ENCODE data around the gene DNAJB12. TPM values are rescaled to one million over a fixed set of nuclear protein-coding genes. Genes with fewer than 3 reads are reported as not detected.
A peak's percentile ranks its signal among the peaks of the same experiment; 100 is the strongest.
"Not testable (repeated sequence)": the region's sequence is repeated elsewhere in the genome, so short reads cannot be mapped to it uniquely, and the experiment has no call there.

The DNAJB12 gene
- 10 to 100 TPM; 10.5 to 28.9 (median 20.3) TPM for total RNA-seq

- WGBS, 10 experiments, result 0 to 4% (median 0%) methylated on average over 2 to 13 of the region's 74 CpGs; no CpG with 5 or more reads in 3 of the 10 experiments
- in situ Hi-C loops (cut with MboI; ENCODE audit: low pct_unique_long_range_greater_than_20kb in 2 of 9, low sequenced_read_pairs in 9 of 9, unreplicated experiment in 9 of 9), result loop anchor here in 5 of 9 experiments (25.0 kb wide), 3 partner anchors 333 to 708 kb away; partner anchors contain the start of gene MCU (in 1 of the 5)
These were observed at the start of gene DNAJB12 for GRCh38 chr10:72354356-72355213. Gene DNAJB12 (minus strand): TSS chr10:72354919. CDS start chr10:72354897, 22 bp downstream.

GRCh38 chr10:72395581-72395980, 40.9 kb upstream of the DNAJB12 start:
- H3K4me1 ChIP-seq (replicated peaks in 1 of 2); in situ Hi-C loops (cut with MboI; ENCODE audit: low pct_unique_long_range_greater_than_20kb in 2 of 9, low sequenced_read_pairs in 9 of 9, unreplicated experiment in 9 of 9); H3K4me3 ChIP-seq: not testable (repeated sequence)
- WGBS, 10 experiments, result 29 to 100% (median 50%) methylated on average over 2 to 3 of the region's 3 CpGs; no CpG with 5 or more reads in 5 of the 10 experiments
- peak in 6 of 8 experiments; percentile 43 to 89 (median 76) for ATAC-seq (replicated peaks in 6 of 8)
- peak overlapping the region in 1 of 2 donors; percentile 45 for H3K27ac ChIP-seq

More at GRCh38 chr10:72354356-72355213, at the start of gene DNAJB12:
- H3K27ac ChIP-seq, result peak within 1 kb of the TSS; percentile 99
- peak; percentile 71 to 90 (median 86) for ATAC-seq (replicated peaks in 6 of 8)
- peaks cover 7 to 9% of the 10 kb centered on the region in 2 donors for H3K4me1 ChIP-seq (replicated peaks in 1 of 2)
- H3K4me3 ChIP-seq, result peak within 1 kb of the TSS; percentile 93 to 100 (median 98)

- H3K4me3 ChIP-seq, result no peak overlapping the region
- no peak overlapping the region for H3K27ac ChIP-seq
- H3K4me1 ChIP-seq (replicated peaks in 1 of 2), result peaks cover 11 to 12% of the 10 kb centered on the region in 2 donors
- in situ Hi-C loops (cut with MboI; ENCODE audit: low pct_unique_long_range_greater_than_20kb in 2 of 9, low sequenced_read_pairs in 9 of 9, unreplicated experiment in 9 of 9), result no loop called here
- no peak for ATAC-seq (replicated peaks in 6 of 8)
- 67 to 88% (median 83%) methylated on average over 1 of the region's 1 CpG; no CpG with 5 or more reads in 5 of the 10 experiments for WGBS, 10 experiments
These were observed 37.9 kb upstream of the DNAJB12 start for GRCh38 chr10:72392571-72392970.

GRCh38 chr10:72390764-72391163, 36.0 kb upstream of the DNAJB12 start:
- Histone ChIP-seq H3K27ac (no peak overlapping the region), H3K4me1 (replicated peaks in 1 of 2) (peaks cover 8 to 9% of the 10 kb centered on the region in 2 donors), H3K4me3 (no peak overlapping the region)
- peak in 1 of 8 experiments; percentile 73 for ATAC-seq (replicated peaks in 6 of 8)
- in situ Hi-C loops (cut with MboI; ENCODE audit: low pct_unique_long_range_greater_than_20kb in 2 of 9, low sequenced_read_pairs in 9 of 9, unreplicated experiment in 9 of 9), result no loop called here
- 40 to 100% (median 96%) methylated on average over 1 to 2 of the region's 2 CpGs; no CpG with 5 or more reads in 6 of the 10 experiments for WGBS, 10 experiments

DNA sequence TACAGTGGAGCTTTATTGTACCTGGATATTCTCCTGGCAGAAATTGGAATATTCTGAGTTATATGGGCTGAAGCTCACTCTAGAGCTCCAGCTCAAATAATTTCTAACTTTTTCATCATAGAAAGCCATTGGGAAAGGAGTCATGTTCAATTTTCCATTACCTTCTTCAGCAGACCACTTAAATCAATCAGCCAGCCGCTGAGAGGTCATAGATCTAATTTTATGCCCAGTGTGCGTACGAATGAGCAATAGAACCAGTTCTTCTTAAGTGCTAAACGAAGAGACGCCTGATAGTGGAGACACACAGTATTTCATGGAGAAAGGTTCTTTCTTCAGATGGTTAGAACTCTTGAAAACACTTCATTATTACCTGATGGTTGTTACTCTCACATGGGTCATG, 35.0 kb upstream of the DNAJB12 start:
- H3K27ac ChIP-seq, result no peak overlapping the region
- ATAC-seq (replicated peaks in 6 of 8), result no peak
- in situ Hi-C loops (cut with MboI; ENCODE audit: low pct_unique_long_range_greater_than_20kb in 2 of 9, low sequenced_read_pairs in 9 of 9, unreplicated experiment in 9 of 9), result no loop called here

DNA sequence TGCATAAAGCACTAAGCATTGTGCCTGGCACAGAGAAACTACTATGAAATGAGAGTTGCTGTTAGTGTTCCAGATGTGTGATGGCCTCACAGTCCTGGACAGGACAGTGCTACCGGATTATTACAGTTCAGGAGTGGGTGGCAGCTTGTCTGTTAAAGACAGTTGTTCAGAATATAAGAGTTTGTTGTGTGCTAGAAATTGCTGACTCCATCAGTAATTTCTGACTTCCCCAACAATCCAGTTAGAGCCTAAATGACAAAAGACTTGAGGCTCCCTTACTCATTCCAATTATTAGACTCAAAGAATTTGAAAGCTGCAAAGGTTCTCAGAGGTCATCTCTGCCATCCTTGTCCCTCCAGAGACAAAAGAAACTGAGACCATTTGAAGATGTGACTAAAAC, 34.3 kb upstream of the DNAJB12 start:
- Histone ChIP-seq H3K4me3 (no peak overlapping the region), H3K27ac (no peak overlapping the region), H3K4me1 (replicated peaks in 1 of 2) (peaks cover 3 to 6% of the 10 kb centered on the region in 2 donors)
- no peak for ATAC-seq (replicated peaks in 6 of 8)
- in situ Hi-C loops (cut with MboI; ENCODE audit: low pct_unique_long_range_greater_than_20kb in 2 of 9, low sequenced_read_pairs in 9 of 9, unreplicated experiment in 9 of 9), result no loop called here
- WGBS, 10 experiments, result 80 to 100% (median 90%) methylated on average over 1 of the region's 1 CpG; no CpG with 5 or more reads in 7 of the 10 experiments

More for the DNA sequence above, 35.0 kb upstream of the DNAJB12 start:
- WGBS, 10 experiments, result 82 to 100% (median 93%) methylated on average over 2 to 5 of the region's 5 CpGs
- Histone ChIP-seq H3K4me3 (no peak overlapping the region), H3K4me1 (replicated peaks in 1 of 2) (peaks cover 3 to 6% of the 10 kb centered on the region in 2 donors)

- ATAC-seq (replicated peaks in 6 of 8), result no peak
- no peak overlapping the region for H3K27ac ChIP-seq
- in situ Hi-C loops (cut with MboI; ENCODE audit: low pct_unique_long_range_greater_than_20kb in 2 of 9, low sequenced_read_pairs in 9 of 9, unreplicated experiment in 9 of 9), result no loop called here
- WGBS, 10 experiments, result 82 to 100% (median 100%) methylated on average over 1 to 5 of the region's 5 CpGs; no CpG with 5 or more reads in 1 of the 10 experiments
- no peak overlapping the region for H3K4me3 ChIP-seq
- peaks cover 3 to 6% of the 10 kb centered on the region in 2 donors for H3K4me1 ChIP-seq (replicated peaks in 1 of 2)
These were observed 33.3 kb upstream of the DNAJB12 start for GRCh38 chr10:72388062-72388461.

- Histone ChIP-seq H3K4me1 (replicated peaks in 1 of 2) (peaks cover 3 to 6% of the 10 kb centered on the region in 2 donors), H3K27ac (no peak overlapping the region), H3K4me3 (no peak overlapping the region)
- 13 to 100% (median 62%) methylated on average over 1 to 3 of the region's 3 CpGs; no CpG with 5 or more reads in 1 of the 10 experiments for WGBS, 10 experiments
- peak in 1 of 8 experiments; percentile 45 for ATAC-seq (replicated peaks in 6 of 8)
- in situ Hi-C loops (cut with MboI; ENCODE audit: low pct_unique_long_range_greater_than_20kb in 2 of 9, low sequenced_read_pairs in 9 of 9, unreplicated experiment in 9 of 9), result no loop called here
These were observed 32.3 kb upstream of the DNAJB12 start for GRCh38 chr10:72386916-72387586.

DNA sequence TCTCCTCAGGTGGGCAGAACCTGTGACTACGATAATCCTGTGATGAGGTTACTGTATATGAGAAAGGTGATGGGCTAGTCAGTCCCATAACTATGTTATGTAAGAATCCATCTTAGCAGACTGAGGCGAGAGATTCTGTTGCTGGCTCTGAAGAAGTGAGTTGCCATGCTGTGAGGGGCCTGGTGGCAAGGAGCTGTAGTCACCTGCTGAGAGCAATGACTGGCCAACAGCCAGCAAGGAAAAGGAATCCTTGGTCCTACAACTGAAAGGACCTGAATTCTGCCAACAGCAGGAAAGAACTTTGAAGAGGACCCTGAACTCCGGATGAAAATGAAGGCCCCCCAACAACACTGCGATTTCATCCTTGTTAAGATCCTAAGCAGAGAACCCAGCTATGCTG, 31.0 kb upstream of the DNAJB12 start:
- no peak for ATAC-seq (replicated peaks in 6 of 8)
- no peak overlapping the region for H3K4me3 ChIP-seq
- in situ Hi-C loops (cut with MboI; ENCODE audit: low pct_unique_long_range_greater_than_20kb in 2 of 9, low sequenced_read_pairs in 9 of 9, unreplicated experiment in 9 of 9), result no loop called here
- WGBS, 10 experiments, result 75 to 100% (median 94%) methylated on average over 1 to 4 of the region's 4 CpGs; no CpG with 5 or more reads in 1 of the 10 experiments
- H3K27ac ChIP-seq, result no peak overlapping the region
- H3K4me1 ChIP-seq (replicated peaks in 1 of 2), result peaks cover 3 to 6% of the 10 kb centered on the region in 2 donors

- ATAC-seq (replicated peaks in 6 of 8); H3K4me3 ChIP-seq; H3K4me1 ChIP-seq (replicated peaks in 1 of 2); H3K27ac ChIP-seq; in situ Hi-C loops (cut with MboI; ENCODE audit: low pct_unique_long_range_greater_than_20kb in 2 of 9, low sequenced_read_pairs in 9 of 9, unreplicated experiment in 9 of 9): not testable (repeated sequence)
- 67 to 95% (median 85%) methylated on average over 1 to 4 of the region's 7 CpGs; no CpG with 5 or more reads in 4 of the 10 experiments for WGBS, 10 experiments
These were observed 30.3 kb upstream of the DNAJB12 start for GRCh38 chr10:72384982-72385381.

DNA sequence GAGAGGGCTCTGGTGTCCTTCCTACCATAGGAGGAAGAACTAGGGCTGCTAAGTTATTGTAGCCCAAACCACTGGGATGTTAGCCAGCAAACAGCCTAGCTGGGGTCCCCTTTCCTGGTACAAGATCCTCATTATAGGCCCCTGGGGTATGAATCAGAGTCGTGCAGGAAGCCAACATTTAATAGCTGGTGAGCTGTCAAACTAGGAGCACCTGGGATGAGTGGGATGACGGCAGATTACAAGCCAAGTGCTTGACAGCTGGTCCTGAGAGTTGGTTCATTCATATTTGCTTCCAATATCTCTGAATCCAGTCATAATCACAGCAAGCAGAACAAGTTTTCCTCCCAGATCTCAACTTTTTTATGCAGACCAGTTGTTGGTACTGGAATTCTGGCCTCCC, 25.1 kb upstream of the DNAJB12 start:
- in situ Hi-C loops (cut with MboI; ENCODE audit: low pct_unique_long_range_greater_than_20kb in 2 of 9, low sequenced_read_pairs in 9 of 9, unreplicated experiment in 9 of 9), result no loop called here
- WGBS, 10 experiments, result 80 to 100% (median 91%) methylated on average over 1 to 2 of the region's 2 CpGs; no CpG with 5 or more reads in 6 of the 10 experiments
- Histone ChIP-seq H3K27ac (no peak overlapping the region), H3K4me3 (no peak overlapping the region), H3K4me1 (replicated peaks in 1 of 2) (peaks cover 0 to 3% of the 10 kb centered on the region in 2 donors)
- ATAC-seq (replicated peaks in 6 of 8), result no peak

DNA sequence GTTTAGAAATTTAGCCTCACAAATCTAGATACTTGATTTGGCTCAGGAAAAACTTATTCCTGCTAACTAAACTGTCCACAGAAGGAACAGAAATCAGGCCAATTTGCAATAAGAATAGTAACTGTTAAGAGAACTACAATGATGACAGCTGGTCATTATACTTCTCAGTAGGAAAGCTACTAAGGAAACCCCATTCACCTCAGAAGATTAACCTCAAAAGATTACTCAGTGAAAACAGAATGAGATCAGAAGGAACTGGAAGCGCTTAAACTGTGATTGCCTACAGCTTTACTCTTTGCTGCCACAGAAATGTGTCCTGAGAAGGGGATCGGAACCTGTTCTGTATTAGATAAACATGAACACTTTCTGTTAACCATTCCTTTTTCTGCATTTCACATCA, 24.3 kb upstream of the DNAJB12 start:
- Histone ChIP-seq H3K4me1 (replicated peaks in 1 of 2) (peaks cover 0 to 3% of the 10 kb centered on the region in 2 donors), H3K27ac (no peak overlapping the region), H3K4me3 (no peak overlapping the region)
- in situ Hi-C loops (cut with MboI; ENCODE audit: low pct_unique_long_range_greater_than_20kb in 2 of 9, low sequenced_read_pairs in 9 of 9, unreplicated experiment in 9 of 9), result no loop called here
- WGBS, 10 experiments, result 83 to 100% (median 100%) methylated on average over 1 to 2 of the region's 2 CpGs; no CpG with 5 or more reads in 3 of the 10 experiments
- no peak for ATAC-seq (replicated peaks in 6 of 8)

DNA sequence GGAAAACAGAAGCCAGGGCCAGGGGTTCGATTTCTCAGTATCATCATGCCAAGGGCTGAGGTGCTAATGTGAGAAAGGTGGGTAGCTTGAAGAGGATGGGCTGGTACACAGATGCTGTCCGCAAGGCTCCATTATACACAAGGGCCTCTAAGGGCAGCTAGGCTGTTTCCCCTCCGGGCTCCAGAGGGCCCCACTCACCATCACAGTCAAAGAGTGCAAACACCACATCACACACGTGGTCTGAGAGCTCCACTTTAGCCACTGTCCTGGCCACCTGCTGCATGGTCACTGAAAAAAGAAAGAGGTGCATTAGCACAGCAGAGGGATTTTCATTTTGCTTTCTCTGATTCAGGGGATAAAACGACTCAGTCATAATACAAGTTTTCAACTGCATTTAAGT, 20.9 kb upstream of the DNAJB12 start:
- ATAC-seq (replicated peaks in 6 of 8), result peak in 4 of 8 experiments; percentile 52 to 75 (median 58)
- in situ Hi-C loops (cut with MboI; ENCODE audit: low pct_unique_long_range_greater_than_20kb in 2 of 9, low sequenced_read_pairs in 9 of 9, unreplicated experiment in 9 of 9), result no loop called here
- Histone ChIP-seq H3K27ac (no peak overlapping the region), H3K4me3 (no peak overlapping the region), H3K4me1 (replicated peaks in 1 of 2) (peaks cover 0 to 3% of the 10 kb centered on the region in 2 donors)
- WGBS, 10 experiments, result 40 to 82% (median 60%) methylated on average over 1 to 5 of the region's 5 CpGs; no CpG with 5 or more reads in 2 of the 10 experiments
